Activated naive CD8-positive, alpha-beta T cell treated with anti-CD3 and anti-CD28 coated beads, Interleukin-2, amount 50 U/mL, for 24 hours (primary cell): Measurements from ENCODE around the gene UBE2Z.
"Not testable (repeated sequence)": the region's sequence is repeated elsewhere in the genome, so short reads cannot be mapped to it uniquely, and the experiment has no call there.

Experiments used
- ATAC-seq: fragments of 150-1000 bp; cut with Tn5 transposase; one replicate; pipeline ENCODE4 v1.10.0; 2021
- DNase-seq: peaks from one replicate; pipeline ENCODE4 v3.0.0; 2021
- H3K27ac Mint-ChIP-seq: one replicate; pipeline ENCODE4 v1.8.0; 2021; ENCODE audit warnings: mild to moderate bottlenecking, mixed read lengths
- H3K27me3 Mint-ChIP-seq: one replicate; pipeline ENCODE4 v1.8.0; 2021; ENCODE audit warnings: mixed read lengths
- H3K36me3 Mint-ChIP-seq: one replicate; pipeline ENCODE4 v1.8.0; 2021; ENCODE audit warnings: low read depth, mixed read lengths
- H3K4me1 Mint-ChIP-seq: one replicate; pipeline ENCODE4 v1.8.0; 2021; ENCODE audit warnings: mixed read lengths
- H3K4me3 Mint-ChIP-seq: one replicate; pipeline ENCODE4 v1.8.0; 2021; ENCODE audit warnings: mild to moderate bottlenecking, moderate library complexity, mixed read lengths
- H3K9me3 Mint-ChIP-seq: one replicate; pipeline ENCODE4 v1.8.0; 2021; ENCODE audit warnings: mixed read lengths

Gene UBE2Z

DNA sequence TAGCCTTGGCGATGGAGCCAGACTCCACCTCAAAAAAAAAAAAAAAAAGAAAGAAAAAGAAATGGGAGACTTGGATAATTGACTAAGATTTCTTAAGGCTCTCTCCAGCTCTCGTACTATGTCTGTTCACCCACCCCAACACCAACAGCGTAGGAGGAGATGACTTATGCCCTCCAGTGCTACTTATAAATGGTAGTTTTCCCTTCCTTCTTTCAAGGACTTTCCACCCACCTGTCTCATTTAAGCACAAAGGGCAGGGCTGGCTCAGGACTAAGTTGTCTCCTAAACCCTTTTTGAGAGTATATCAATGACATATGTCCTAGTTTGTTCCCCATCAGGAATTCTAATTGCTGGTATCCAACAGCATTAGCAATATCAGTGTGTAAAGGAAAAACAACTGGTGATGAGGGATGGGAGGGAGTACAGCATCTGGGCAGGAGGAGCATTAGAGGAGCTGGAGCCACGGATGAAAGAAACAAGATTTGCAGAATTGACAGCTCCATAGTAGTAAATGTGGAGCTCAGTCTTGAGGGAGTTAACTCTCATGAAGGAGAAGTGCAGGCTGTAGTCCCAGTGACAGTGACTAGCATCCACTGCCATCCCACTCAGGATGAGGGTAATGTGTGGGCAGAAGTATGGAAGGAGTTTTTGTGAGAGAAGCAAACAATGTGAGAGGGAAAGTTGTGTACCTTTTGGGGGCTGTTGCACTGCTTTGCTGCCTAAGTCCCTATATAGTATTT, 17.2 kb downstream of the UBE2Z start:
- Mint-ChIP-seq H3K27me3 (no peaks in the 10 kb centered on the region), H3K27ac (peak overlapping the region; percentile 19), H3K4me3 (no peak overlapping the region), H3K4me1 (peaks cover 6% of the 10 kb centered on the region), H3K36me3 (peaks cover 46% of the 10 kb centered on the region), H3K9me3 (no peaks in the 10 kb centered on the region)
- DNase-seq (no peak), ATAC-seq (peak; percentile 25)

DNA sequence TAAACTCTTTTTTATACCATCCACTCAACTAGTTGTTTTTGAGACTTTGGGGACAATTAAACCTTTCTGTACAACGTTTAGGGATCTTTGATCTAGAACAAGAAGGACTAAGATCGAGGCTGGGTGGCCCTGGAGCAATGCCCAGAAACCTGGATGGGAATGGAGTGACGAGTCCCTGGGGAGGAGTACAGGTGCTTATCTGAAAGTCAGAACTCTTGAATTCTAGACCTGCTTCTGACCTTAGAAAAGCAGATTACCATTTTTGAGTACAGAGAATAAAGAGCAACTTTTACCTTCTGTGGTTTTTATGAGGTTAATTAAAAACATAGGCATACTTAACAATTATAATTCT, 17.8 kb downstream of the UBE2Z start:
- ATAC-seq, result no peak
- H3K27ac Mint-ChIP-seq, result peak overlapping the region; percentile 19
- H3K36me3 Mint-ChIP-seq, result peaks cover 42% of the 10 kb centered on the region
- peaks cover 6% of the 10 kb centered on the region for H3K4me1 Mint-ChIP-seq
- H3K4me3 Mint-ChIP-seq, result no peak overlapping the region
- no peaks in the 10 kb centered on the region for H3K9me3 Mint-ChIP-seq
- DNase-seq, result no peak
- H3K27me3 Mint-ChIP-seq, result no peaks in the 10 kb centered on the region

DNA sequence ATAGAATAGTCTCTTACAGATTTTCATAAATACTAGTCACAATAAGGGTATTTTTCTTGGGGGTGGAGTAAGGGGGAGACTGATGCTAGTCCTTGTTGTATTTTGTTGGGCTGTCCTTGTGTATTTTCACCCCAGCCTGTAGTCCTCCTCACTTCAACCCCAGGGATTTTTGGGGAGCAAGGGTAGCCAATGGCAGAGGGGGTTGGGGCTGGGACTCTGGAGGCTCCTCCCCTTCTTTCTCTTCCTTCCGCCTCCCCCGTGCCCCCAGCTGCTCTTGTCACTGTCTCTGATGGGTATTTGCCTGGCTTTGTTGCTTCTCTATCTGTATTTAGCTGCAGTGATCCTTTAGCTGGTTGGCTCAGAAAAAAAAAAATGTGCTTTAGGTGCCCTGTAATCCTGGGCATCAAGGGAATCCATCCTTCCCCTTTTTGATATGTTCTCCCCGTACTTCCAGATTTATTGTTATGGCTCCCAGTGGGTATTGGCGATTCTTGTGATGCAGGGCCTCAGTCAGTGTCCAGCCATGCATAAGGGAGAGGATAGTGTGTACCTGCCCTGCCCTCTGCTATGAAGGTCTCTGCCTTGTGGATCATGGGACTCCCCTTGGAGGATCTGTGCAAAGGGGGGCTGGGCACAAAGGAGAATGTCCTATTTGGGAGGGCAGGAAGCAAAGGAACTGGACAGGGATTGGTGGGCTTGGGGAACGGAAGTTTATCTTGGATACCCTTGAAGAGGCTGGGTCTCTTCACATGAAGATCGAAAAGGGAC, 20.0 kb downstream of the UBE2Z start:
- Mint-ChIP-seq H3K36me3 (peaks cover 48% of the 10 kb centered on the region), H3K4me1 (peaks cover 7% of the 10 kb centered on the region), H3K4me3 (no peak overlapping the region)

DNA sequence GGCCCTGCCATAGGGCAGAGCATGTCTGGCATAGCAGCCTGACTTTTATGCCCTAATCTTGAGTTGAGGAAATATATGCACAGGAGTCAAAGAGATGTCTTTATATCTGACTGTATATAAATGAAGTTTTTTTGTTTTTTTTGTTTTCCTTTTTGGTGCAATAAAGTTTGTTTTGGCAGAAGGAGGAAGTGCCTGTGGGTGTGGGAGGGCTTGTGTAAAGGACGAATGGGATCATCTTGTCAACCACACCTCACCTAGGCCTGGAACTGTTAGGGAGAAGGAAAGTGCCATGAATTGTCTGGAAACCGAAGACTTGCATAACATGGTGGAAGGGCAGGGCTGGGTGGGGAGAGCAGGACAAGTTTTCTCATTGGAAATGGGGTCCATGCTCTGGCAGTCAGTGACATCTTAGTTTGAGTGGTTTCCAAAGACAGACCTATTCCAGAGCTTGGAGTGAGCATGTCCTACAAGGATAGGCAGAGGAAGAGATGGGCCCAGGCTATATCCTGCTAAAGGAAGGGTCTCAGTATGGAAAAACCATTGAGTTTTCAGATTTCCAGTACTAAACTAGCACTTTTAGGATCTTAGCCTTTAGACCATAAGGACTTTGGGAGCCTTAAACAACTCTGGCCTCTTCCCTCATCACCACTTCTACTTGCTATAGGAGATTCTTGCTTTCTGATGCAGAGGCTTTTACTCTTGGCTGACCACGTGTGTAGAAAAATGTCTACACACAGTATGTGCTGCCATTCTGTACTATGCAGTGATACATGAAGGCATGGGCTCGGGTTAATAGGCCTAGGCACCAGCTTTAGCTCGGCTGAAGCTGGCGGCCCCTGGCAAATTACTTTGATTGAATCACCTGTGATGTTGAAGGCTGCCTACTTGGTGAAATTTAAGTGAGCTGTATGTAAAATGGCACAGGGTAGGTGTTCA, 20.9 kb downstream of the UBE2Z start:
- DNase-seq, result no peak
- Mint-ChIP-seq H3K27me3 (no peaks in the 10 kb centered on the region), H3K9me3 (no peaks in the 10 kb centered on the region), H3K4me3 (no peak overlapping the region), H3K36me3 (peaks cover 55% of the 10 kb centered on the region), H3K27ac (peak overlapping the region; percentile 68), H3K4me1 (peaks cover 7% of the 10 kb centered on the region)
- no peak for ATAC-seq

More for the DNA sequence above, 20.0 kb downstream of the UBE2Z start:
- DNase-seq (no peak), ATAC-seq (peak; percentile 9)
- Mint-ChIP-seq H3K27me3 (no peaks in the 10 kb centered on the region), H3K9me3 (no peaks in the 10 kb centered on the region), H3K27ac (peak overlapping the region; percentile 19)

DNA sequence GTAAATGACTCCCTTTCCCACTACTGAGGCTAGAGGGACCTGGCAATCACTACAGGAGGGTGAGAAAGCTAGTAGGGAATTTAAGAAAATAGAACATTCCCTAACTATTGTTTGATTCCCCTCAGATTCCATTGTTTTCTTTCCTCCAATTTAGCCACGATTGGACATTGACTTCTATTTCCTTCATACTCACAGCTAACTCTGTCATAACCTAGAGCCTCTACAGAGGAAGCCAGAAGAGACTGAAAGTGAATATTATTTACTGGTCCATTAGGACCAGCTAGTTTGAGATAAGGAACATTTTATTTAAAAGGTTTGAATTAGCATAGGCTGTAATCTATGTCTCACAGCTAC, 21.6 kb downstream of the UBE2Z start:
- H3K9me3 Mint-ChIP-seq, result no peaks in the 10 kb centered on the region
- ATAC-seq (no peak), DNase-seq (no peak)
- H3K36me3 Mint-ChIP-seq, result peaks cover 55% of the 10 kb centered on the region
- H3K4me1 Mint-ChIP-seq, result peaks cover 7% of the 10 kb centered on the region
- no peak overlapping the region for H3K27ac Mint-ChIP-seq
- no peaks in the 10 kb centered on the region for H3K27me3 Mint-ChIP-seq
- H3K4me3 Mint-ChIP-seq, result no peak overlapping the region

DNA sequence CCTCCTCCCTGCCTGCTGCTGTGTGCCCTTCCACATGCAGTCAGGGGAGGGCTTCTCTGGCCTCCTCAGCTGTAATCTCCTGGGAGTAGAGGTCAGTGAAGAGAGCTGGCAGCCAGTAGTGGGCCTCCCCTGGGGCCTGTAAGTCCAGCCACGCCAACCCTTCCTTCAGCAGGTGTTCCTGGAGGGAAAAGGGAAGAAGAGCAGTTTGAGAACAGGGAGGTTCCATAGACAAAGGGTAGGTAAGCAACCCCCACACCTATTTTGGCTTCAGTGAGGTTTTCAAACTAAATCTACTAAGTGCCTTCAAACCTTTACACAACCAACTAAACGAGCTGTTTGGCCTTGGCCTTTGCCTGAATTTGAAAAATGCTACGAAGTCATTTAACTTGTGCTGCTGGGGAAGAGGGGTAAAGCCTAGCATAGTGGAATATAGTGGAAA, 22.2 kb downstream of the UBE2Z start:
- H3K4me1 Mint-ChIP-seq, result peaks cover 4% of the 10 kb centered on the region
- DNase-seq (no peak), ATAC-seq (no peak)
- no peaks in the 10 kb centered on the region for H3K27me3 Mint-ChIP-seq
- peak overlapping the region; percentile 65 for H3K27ac Mint-ChIP-seq
- H3K36me3 Mint-ChIP-seq, result peaks cover 54% of the 10 kb centered on the region
- no peaks in the 10 kb centered on the region for H3K9me3 Mint-ChIP-seq
- no peak overlapping the region for H3K4me3 Mint-ChIP-seq

DNA sequence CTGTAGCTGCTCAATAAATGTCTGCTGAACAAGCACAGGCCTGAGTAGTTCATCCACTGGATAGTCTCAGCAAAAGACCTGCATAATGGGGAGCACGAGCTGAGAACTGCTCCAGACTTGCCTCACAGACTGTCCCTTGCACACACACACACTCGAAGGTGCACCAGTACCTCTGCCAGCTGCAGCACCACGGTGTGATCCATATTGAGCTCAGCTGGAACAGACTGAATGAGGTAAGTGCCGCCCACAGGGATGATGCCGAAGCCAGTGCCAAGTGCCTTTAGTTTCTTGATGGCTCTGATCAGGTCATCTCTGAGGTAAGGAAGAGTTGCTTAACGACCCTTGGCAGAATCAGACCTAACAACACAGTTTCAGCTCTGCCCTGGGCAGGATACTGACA, 24.8 kb downstream of the UBE2Z start:
- Mint-ChIP-seq H3K27ac (peak overlapping the region; percentile 27), H3K9me3 (no peaks in the 10 kb centered on the region), H3K36me3 (peaks cover 50% of the 10 kb centered on the region), H3K4me3 (no peak overlapping the region), H3K27me3 (no peaks in the 10 kb centered on the region), H3K4me1 (peaks cover 2% of the 10 kb centered on the region)
- DNase-seq (no peak), ATAC-seq (no peak)

DNA sequence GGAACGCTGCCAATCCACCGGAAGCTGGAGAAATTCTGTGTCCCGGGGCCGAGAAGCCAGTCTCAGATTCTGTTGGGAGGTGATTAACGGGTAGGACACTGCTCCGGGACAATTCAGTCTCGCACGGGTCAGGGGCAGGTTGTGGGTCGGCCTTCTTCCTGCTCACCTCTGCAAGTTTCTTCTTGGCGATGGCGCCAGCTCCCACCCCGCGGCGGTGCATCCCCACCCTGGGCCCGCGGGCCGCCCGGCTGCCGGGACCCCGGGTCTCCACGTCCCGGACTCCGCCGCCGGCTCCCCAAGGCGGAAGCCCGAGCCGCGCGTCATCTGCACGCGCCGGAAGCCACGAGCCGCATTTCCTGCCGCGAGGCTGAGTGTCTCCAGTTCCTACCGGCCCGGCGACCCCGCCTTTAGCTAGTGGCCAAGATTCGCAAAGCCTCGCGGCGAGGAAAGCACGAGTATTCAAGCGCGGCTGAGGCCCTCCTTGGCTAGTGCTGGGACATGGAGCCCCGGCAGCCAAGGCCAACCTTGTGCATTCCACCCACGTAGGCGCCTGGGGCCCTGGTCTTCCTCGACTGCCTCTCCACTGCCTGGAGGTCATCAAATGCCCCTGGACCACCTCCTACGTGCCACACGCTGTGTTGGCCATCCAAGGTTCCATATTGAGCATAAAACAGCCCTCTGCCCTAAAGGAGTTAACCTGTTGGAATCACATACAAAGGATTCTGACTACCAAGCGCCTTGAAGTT, 36.5 kb downstream of the UBE2Z start, which contains the start of gene SNF8:
Gene SNF8, minus strand, starts transcription at position 328 of the 746 bp plus-strand sequence. Its CDS starts 108 bp downstream, at position 220.
- DNase-seq (peak; percentile 96), ATAC-seq (peak; percentile 98)
- Mint-ChIP-seq H3K36me3 (peaks cover 17% of the 10 kb centered on the region), H3K4me1 (peaks cover 23% of the 10 kb centered on the region), H3K27me3 (peaks cover 2% of the 10 kb centered on the region), H3K4me3 (peak within 1 kb of the TSS; percentile 98), H3K9me3 (no peaks in the 10 kb centered on the region), H3K27ac (peak within 1 kb of the TSS; percentile 91)

DNA sequence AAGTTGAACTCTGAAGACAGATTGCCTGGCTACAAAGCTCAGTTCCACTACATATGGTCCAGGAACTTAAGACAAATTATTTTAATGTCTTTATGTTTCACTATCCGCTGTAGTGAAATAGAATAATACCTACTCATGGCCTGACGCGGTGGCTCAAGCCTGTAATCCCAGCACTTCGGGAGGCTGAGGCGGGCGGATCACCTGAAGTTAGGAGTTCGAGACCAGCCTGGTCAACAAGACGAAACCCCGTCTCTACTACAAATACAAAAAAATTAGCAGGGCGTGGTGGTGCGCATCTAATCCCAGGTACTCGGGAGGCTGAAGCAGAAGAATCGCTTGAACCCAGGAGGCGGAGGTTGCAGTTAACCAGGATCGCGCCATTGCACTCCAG, 37.0 kb downstream of the UBE2Z start:
- not testable (repeated sequence) for ATAC-seq, H3K9me3 Mint-ChIP-seq, DNase-seq, H3K27me3 Mint-ChIP-seq
- Mint-ChIP-seq H3K27ac (peak overlapping the region; percentile 91), H3K4me3 (peak overlapping the region; percentile 98), H3K4me1 (peaks cover 23% of the 10 kb centered on the region), H3K36me3 (peaks cover 13% of the 10 kb centered on the region)

DNA sequence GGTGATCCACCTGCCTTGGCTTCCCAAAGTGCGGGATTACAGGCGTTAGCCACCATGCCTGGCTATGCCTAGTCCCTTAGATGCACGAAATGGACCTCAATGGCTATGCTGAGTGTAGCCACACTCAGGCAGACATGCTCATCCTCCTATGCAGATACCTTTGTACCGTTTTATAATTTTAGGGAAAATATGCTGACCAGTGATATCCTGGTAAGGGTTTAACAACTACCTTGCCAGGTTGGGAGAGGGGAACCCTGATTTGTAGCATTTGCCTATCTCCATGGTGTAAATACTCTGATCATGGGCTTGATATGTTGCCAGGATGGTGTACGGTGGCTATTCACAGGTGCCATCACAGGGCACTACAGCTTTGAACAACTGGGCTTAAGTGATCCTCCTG, 43.4 kb downstream of the UBE2Z start:
- no peak overlapping the region for H3K27ac Mint-ChIP-seq
- H3K4me3 Mint-ChIP-seq, result no peak overlapping the region
- H3K36me3 Mint-ChIP-seq, result no peaks in the 10 kb centered on the region
- peaks cover 16% of the 10 kb centered on the region for H3K27me3 Mint-ChIP-seq
- H3K9me3 Mint-ChIP-seq, result no peaks in the 10 kb centered on the region
- peaks cover 6% of the 10 kb centered on the region for H3K4me1 Mint-ChIP-seq
- no peak for ATAC-seq
- DNase-seq, result no peak

DNA sequence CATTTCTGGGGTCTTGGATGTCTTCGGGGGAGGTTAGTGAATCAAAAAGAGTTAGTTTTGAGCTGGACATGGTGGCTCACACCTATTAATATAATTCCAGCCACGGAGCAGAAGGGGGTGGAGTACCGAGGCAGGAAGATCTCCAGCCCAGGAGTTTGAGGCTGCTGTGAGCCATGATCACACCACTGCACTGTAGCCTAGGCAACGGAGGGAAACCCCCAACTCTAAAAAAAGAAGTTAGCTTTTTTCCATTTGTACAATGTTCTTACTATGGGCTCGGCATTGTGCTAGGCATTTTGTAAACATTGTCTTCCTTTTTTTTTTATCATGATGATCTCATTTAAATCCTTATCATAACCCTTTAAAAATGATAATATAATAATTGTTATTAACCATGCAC, 44.7 kb downstream of the UBE2Z start:
- no peaks in the 10 kb centered on the region for H3K9me3 Mint-ChIP-seq
- H3K36me3 Mint-ChIP-seq, result no peaks in the 10 kb centered on the region
- ATAC-seq (peak; percentile 79), DNase-seq (peak; percentile 30)
- no peak overlapping the region for H3K4me3 Mint-ChIP-seq
- no peak overlapping the region for H3K27ac Mint-ChIP-seq
- peaks cover 18% of the 10 kb centered on the region for H3K27me3 Mint-ChIP-seq
- H3K4me1 Mint-ChIP-seq, result peaks cover 6% of the 10 kb centered on the region

DNA sequence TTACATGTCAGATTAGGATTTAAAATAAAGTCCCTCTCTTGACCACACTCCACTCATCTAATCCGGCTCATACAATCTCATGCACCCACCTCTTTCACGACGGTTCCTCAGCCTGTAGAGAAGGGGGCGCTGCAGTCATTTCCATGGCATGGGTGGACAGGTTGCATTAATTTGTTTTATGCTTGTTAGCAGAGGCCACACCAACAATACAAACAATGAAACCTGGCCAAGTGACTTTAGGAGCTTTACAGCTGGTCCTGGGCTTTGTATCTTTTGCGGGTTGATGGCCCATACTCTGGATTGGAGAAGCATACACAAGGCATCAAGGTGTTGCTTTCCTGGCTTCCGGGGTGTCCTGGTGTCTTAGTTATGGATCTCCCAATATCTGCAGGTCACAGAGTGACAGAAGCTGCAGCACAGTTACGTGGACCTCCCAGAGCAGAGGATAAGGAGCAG, 46.1 kb downstream of the UBE2Z start:
- Mint-ChIP-seq H3K36me3 (no peaks in the 10 kb centered on the region), H3K27ac (no peak overlapping the region), H3K27me3 (peaks cover 25% of the 10 kb centered on the region), H3K4me3 (no peak overlapping the region), H3K4me1 (peaks cover 6% of the 10 kb centered on the region), H3K9me3 (no peaks in the 10 kb centered on the region)
- no peak for DNase-seq
- ATAC-seq, result no peak

DNA sequence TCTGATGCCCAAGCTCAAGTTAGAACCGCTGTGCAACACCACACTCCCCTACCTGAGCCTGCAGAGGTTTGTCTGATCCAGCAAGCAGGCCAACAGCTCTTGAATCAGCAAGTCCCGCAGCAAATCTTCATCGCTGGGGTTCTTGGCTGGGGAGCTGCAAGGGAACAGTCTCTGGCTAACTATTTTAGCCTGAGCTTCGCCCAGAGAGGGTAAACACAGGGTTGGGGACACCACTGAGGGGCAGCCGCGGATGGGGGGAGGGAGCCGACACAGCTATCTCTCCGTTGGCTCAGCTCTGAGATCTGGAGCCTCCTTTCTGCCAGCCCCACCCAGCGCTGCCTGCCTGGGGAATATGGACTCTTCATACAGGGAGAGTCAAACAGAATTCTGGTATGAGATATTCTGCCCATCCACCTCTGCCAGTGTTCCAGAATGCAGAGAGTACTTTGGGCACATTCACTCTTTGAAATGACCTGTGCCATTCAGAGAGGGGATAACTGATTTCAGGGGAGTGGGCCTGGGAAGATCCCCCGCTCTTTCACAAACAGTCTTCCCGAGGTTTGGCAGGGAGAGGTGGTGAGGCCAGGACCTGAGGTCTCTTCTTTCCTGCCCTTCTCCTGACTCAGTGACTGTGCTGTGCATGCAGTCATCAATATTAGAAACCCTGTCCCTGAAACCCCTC, 52.8 kb downstream of the UBE2Z start:
- no peaks in the 10 kb centered on the region for H3K9me3 Mint-ChIP-seq
- no peak overlapping the region for H3K4me3 Mint-ChIP-seq
- peaks cover 41% of the 10 kb centered on the region for H3K27me3 Mint-ChIP-seq
- no peak overlapping the region for H3K27ac Mint-ChIP-seq
- ATAC-seq (no peak), DNase-seq (no peak)
- no peaks in the 10 kb centered on the region for H3K36me3 Mint-ChIP-seq
- H3K4me1 Mint-ChIP-seq, result no peaks in the 10 kb centered on the region
